Measurements from ENCODE around the gene CDC45.

- no peak for TF ChIP-seq EZH2 (IDR thresholded peaks at IDR 0.05; ENCODE audit: low read length)
- TF ChIP-seq CTCF (optimal IDR thresholded peaks at IDR 0.05 in 1 of 3, IDR thresholded peaks at IDR 0.05 in 1 of 3, conservative IDR thresholded peaks at IDR 0.05 in 1 of 3; ENCODE audit: extremely low read depth in 1 of 3, insufficient read depth in 2 of 3, low read length in 3 of 3), result no peak
These were observed 69.7 kb downstream of the CDC45 start for GRCh38 chr22:19549428-19549827.
